Transverse colon (tissue), 4 donors: ENCODE data around the gene E2F7. TPM values are rescaled to one million over a fixed set of nuclear protein-coding genes. Genes with fewer than 3 reads are reported as not detected.

Experiments used
- DNase-seq: peaks from one replicate; pipeline ENCODE4 v3.0.0-alpha.2; 2019
- H3K27ac ChIP-seq, 4 donors: fragments of 200-600 bp; sonication (generic); 2 replicates each; pipeline ENCODE4 v1.5.1; 2016 to 2018; ENCODE audit warnings: inconsistent platforms in 4 of 4
- H3K27me3 ChIP-seq: fragments of 200-600 bp; sonication (generic); 2 replicates; pipeline ENCODE4 v1.5.1; 2017; ENCODE audit warnings: inconsistent platforms
- H3K36me3 ChIP-seq, 4 donors: fragments of 200-600 bp; sonication (generic); 2 replicates each; pipeline ENCODE4 v1.5.1; 2017 to 2019; ENCODE audit warnings: inconsistent platforms in 4 of 4
- H3K4me1 ChIP-seq, 4 donors: fragments of 200-600 bp; sonication (generic); 2 replicates each; pipeline ENCODE4 v1.5.1; 2017 to 2020; ENCODE audit warnings: inconsistent platforms in 4 of 4
- H3K4me3 ChIP-seq, 4 donors: fragments of 200-600 bp; sonication (generic); 1 replicate in 1 of 4; 2 replicates in 3 of 4; pipeline versions ENCODE4 v1.5.1 to v1.6.1; 2017 to 2019; ENCODE audit warnings: inconsistent platforms in 4 of 4
- H3K9me3 ChIP-seq, 2 donors: fragments of 200-600 bp; sonication (generic); 2 replicates each; pipeline ENCODE4 v1.5.1; 2017 to 2019; ENCODE audit warnings: inconsistent platforms in 2 of 2
- CTCF ChIP-seq, 5 experiments: fragments of 200-600 bp in 3 of 5; fragments of 450-650 bp in 2 of 5; sonication (generic) in 3 of 5; IDR thresholded peaks; 1 replicate in 2 of 5; 2 replicates in 3 of 5; pipeline ENCODE4 v1.5.1; 2016 to 2017; ENCODE audit warnings: antibody characterized with exemption in 5 of 5, inconsistent platforms in 3 of 5, mild to moderate bottlenecking in 2 of 5, moderate library complexity in 1 of 5
- EP300 ChIP-seq: sonication (generic); formaldehyde crosslinking; IDR thresholded peaks from one replicate; pipeline ENCODE4 v1.6.1; 2017; ENCODE audit warnings: antibody characterized with exemption, low read depth
- POLR2A ChIP-seq: fragments of 450-650 bp; IDR thresholded peaks from one replicate; pipeline ENCODE4 v1.6.1; 2016; ENCODE audit warnings: antibody characterized with exemption, mild to moderate bottlenecking, moderate library complexity
- POLR2AphosphoS5 ChIP-seq, 3 donors: sonication (generic); formaldehyde crosslinking; IDR thresholded peaks; one replicate each; pipeline ENCODE4 v1.6.1; 2016; ENCODE audit warnings: antibody characterized with exemption in 3 of 3
- WGBS, 2 donors: methylation state at CpG; one replicate each; pipeline ENCODE4 v1.1.5; 2018; ENCODE audit warnings: low coverage in 1 of 2; 5-methylcytosine and 5-hydroxymethylcytosine counted together
- in situ Hi-C, 4 donors: fragments of 200-750 bp; cut with MboI; loops; one replicate each; pipeline versions ENCODE4 v1.15.0 to v1.15.1; 2017; ENCODE audit warnings: low sequenced_read_pairs in 3 of 4, low pct_ligation_motif_present in 1 of 4, low pct_unique_long_range_greater_than_20kb in 1 of 4
- intact Hi-C: fragments of 100-400 bp; cut with DNase I; formaldehyde crosslinking; loops from one replicate; pipeline ENCODE4 v1.15.1; 2023; ENCODE audit warnings: low total_unique reads
- total RNA-seq, 4 donors: library from RNA; depleted of rRNA; stranded (reverse); fragments of >200 nt; gene quantifications; one replicate each; pipeline ENCODE4 v1.1.0, GENCODE V29; 2016

Gene E2F7
- total RNA-seq, 4 donors from 2014 or later = 0.20 to 0.79 (median 0.41) TPM; not detected in 1

- in situ Hi-C loops = no loop called here
- intact Hi-C loops = no loop called here
- peaks cover 0 to 6% of the 10 kb centered on the region in 2 donors for H3K9me3 ChIP-seq
These were observed 31.5 kb downstream of the E2F7 start for GRCh38 chr12:77033658-77034536.

GRCh38 chr12:77032406-77032805, 33.0 kb downstream of the E2F7 start:
- intact Hi-C loops (no loop called here), in situ Hi-C loops (no loop called here)
- WGBS, 2 donors = 72 to 78% methylated on average over 2 of the region's 2 CpGs
- no peak for TF ChIP-seq EP300
- no peaks in the 10 kb centered on the region for H3K4me1 ChIP-seq
- H3K9me3 ChIP-seq = no peaks in the 10 kb centered on the region
- no peak for DNase-seq
- no peaks in the 10 kb centered on the region for H3K36me3 ChIP-seq
- no peak overlapping the region for H3K4me3 ChIP-seq
- H3K27ac ChIP-seq = no peak overlapping the region
- no peaks in the 10 kb centered on the region for H3K27me3 ChIP-seq

More at GRCh38 chr12:77033658-77034536, 31.5 kb downstream of the E2F7 start:
- Histone ChIP-seq H3K4me3 (no peak overlapping the region), H3K4me1 (no peaks in the 10 kb centered on the region), H3K36me3 (no peaks in the 10 kb centered on the region), H3K27me3 (no peaks in the 10 kb centered on the region), H3K27ac (no peak overlapping the region)
- no peak for TF ChIP-seq CTCF (IDR thresholded peaks at IDR 0.05)
- TF ChIP-seq POLR2AphosphoS5 (IDR thresholded peaks at IDR 0.05) = no peak
- TF ChIP-seq POLR2A = no peak
- TF ChIP-seq EP300 = no peak
- DNase-seq = no peak
- WGBS, 2 donors = 83 to 85% methylated on average over 7 to 9 of the region's 9 CpGs

- H3K27me3 ChIP-seq = no peaks in the 10 kb centered on the region
- WGBS, 2 donors = 60 to 94% methylated on average over 1 to 4 of the region's 4 CpGs
- intact Hi-C loops = no loop called here
- TF ChIP-seq EP300 = no peak
- no peaks in the 10 kb centered on the region for H3K4me1 ChIP-seq
- DNase-seq = no peak
- no peak overlapping the region for H3K27ac ChIP-seq
- in situ Hi-C loops = no loop called here
- no peaks in the 10 kb centered on the region for H3K36me3 ChIP-seq
- H3K9me3 ChIP-seq = no peaks in the 10 kb centered on the region
- H3K4me3 ChIP-seq = no peak overlapping the region
These were observed 33.6 kb downstream of the E2F7 start for GRCh38 chr12:77031745-77032144.

GRCh38 chr12:77025782-77026314, 39.5 kb downstream of the E2F7 start:
- Histone ChIP-seq H3K4me1 (no peaks in the 10 kb centered on the region), H3K4me3 (no peak overlapping the region), H3K36me3 (no peaks in the 10 kb centered on the region), H3K9me3 (no peaks in the 10 kb centered on the region), H3K27me3 (no peaks in the 10 kb centered on the region), H3K27ac (no peak overlapping the region)
- DNase-seq = no peak
- in situ Hi-C loops = no loop called here
- 83% methylated on average over 6 of the region's 6 CpGs; no CpG with 5 or more reads in 1 of the 2 donors for WGBS, 2 donors
- TF ChIP-seq POLR2AphosphoS5 (IDR thresholded peaks at IDR 0.05) = no peak
- no peak for TF ChIP-seq CTCF (IDR thresholded peaks at IDR 0.05)
- no peak for TF ChIP-seq EP300
- no peak for TF ChIP-seq POLR2A
- intact Hi-C loops = no loop called here

GRCh38 chr12:77023501-77023900, 41.9 kb downstream of the E2F7 start:
- Histone ChIP-seq H3K27ac (no peak overlapping the region), H3K36me3 (no peaks in the 10 kb centered on the region), H3K27me3 (no peaks in the 10 kb centered on the region), H3K4me3 (no peak overlapping the region), H3K9me3 (no peaks in the 10 kb centered on the region), H3K4me1 (no peaks in the 10 kb centered on the region)
- TF ChIP-seq CTCF (IDR thresholded peaks at IDR 0.05) (no peak), POLR2A (no peak), POLR2AphosphoS5 (IDR thresholded peaks at IDR 0.05) (no peak)
- no peak for DNase-seq
- in situ Hi-C loops = loop anchor here in 3 of 4 donors (25.0 kb wide), 1 partner anchor 411 kb away; no protein-coding TSS in a partner anchor
- WGBS, 2 donors = 76 to 87% methylated on average over 6 of the region's 6 CpGs
- intact Hi-C loops = no loop called here
